H1 (cell line): ENCODE data around the gene CAPN13. TPM values are rescaled to one million over a fixed set of nuclear protein-coding genes. Genes with fewer than 3 reads are reported as not detected.

ENCODE experiments used
- CTCF ChIA-PET: fragments of 300-600 bp; sonication (Branson Sonifier 250); formaldehyde crosslinking; loops from one replicate; lab custom pipeline; 2021; ENCODE audit not compliant: partially characterized antibody; lab: Charles Lee
- POLR2A ChIA-PET: fragments of 300-600 bp; sonication (Branson Sonifier 250); formaldehyde crosslinking; loops from one replicate; lab custom pipeline; 2021; ENCODE audit warnings: inconsistent platforms; ENCODE audit not compliant: partially characterized antibody; lab: Charles Lee
- DNase-seq, 2 experiments: peaks; one replicate each; pipeline versions ENCODE4 v3.0.0 to v3.0.0-alpha.2; 2010 to 2022; ENCODE audit warnings: low spot score in 2 of 2, low read depth in 1 of 2, mixed read lengths in 1 of 2
- FAIRE-seq: peaks from 2 replicates; lab custom pipeline; 2011; peaks lifted over from hg19 to GRCh38; lab: Jason Lieb, UNC
- H2AFZ ChIP-seq: 2 replicates; pipeline ENCODE4 v1.8.1; 2012; ENCODE audit warnings: low read length, inconsistent platforms
- H2AK5ac ChIP-seq: 2 replicates; pipeline ENCODE4 v1.6.1; 2013; ENCODE audit warnings: low read depth, low read length
- H2BK120ac ChIP-seq: replicated peaks from 2 replicates; pipeline ENCODE3; 2013; ENCODE audit warnings: low read depth, low read length, inconsistent platforms
- H2BK12ac ChIP-seq: 2 replicates; pipeline ENCODE4 v1.6.1; 2013; ENCODE audit warnings: low read depth, low read length
- H2BK15ac ChIP-seq: 2 replicates; pipeline ENCODE4 v1.6.1; 2013; ENCODE audit warnings: low read length
- H2BK20ac ChIP-seq: 2 replicates; pipeline ENCODE4 v1.6.1; 2013; ENCODE audit warnings: low read length
- H2BK5ac ChIP-seq: 2 replicates; pipeline ENCODE4 v1.6.1; 2013; ENCODE audit warnings: low read depth, low read length
- H3K14ac ChIP-seq: 2 replicates; pipeline ENCODE4 v1.6.1; 2013; ENCODE audit warnings: inconsistent platforms; ENCODE audit not compliant: insufficient read length
- H3K18ac ChIP-seq: 2 replicates; pipeline ENCODE4 v1.6.1; 2013; ENCODE audit warnings: low read length; ENCODE audit errors: extremely low read depth
- H3K23ac ChIP-seq: 2 replicates; pipeline ENCODE4 v1.6.1; 2013; ENCODE audit warnings: inconsistent platforms; ENCODE audit not compliant: insufficient read length
- H3K23me2 ChIP-seq: 2 replicates; pipeline ENCODE4 v1.6.1; 2013; ENCODE audit warnings: low read depth, low read length
- H3K27ac ChIP-seq: 2 replicates; pipeline ENCODE4 v1.6.1; 2011; ENCODE audit warnings: low read depth, low read length, inconsistent platforms
- H3K27me3 ChIP-seq, 4 experiments: replicated peaks in 1 of 4; 1 replicate in 1 of 4; 2 replicates in 3 of 4; pipeline versions ENCODE4 v1.6.1 to v1.8.1; 2011 to 2013; ENCODE audit warnings: low read length in 3 of 4, mild to moderate bottlenecking in 3 of 4, inconsistent platforms in 2 of 4, mixed read lengths in 2 of 4, moderate library complexity in 1 of 4; ENCODE audit not compliant: control insufficient read depth in 3 of 4, insufficient read depth in 3 of 4; ENCODE audit errors: extremely low read depth in 1 of 4
- H3K36me3 ChIP-seq, 4 experiments: 2 replicates each; pipeline versions ENCODE4 v1.6.1 to v1.8.1; 2011 to 2013; ENCODE audit warnings: mild to moderate bottlenecking in 4 of 4, low read length in 3 of 4, moderate library complexity in 2 of 4, control low read depth in 1 of 4, inconsistent platforms in 1 of 4; ENCODE audit not compliant: insufficient read depth in 4 of 4, control insufficient read depth in 2 of 4
- H3K4ac ChIP-seq: replicated peaks from 2 replicates; pipeline ENCODE3; 2013; ENCODE audit warnings: low read length, low read depth, mixed read lengths, inconsistent platforms; ENCODE audit not compliant: insufficient read length
- H3K4me1 ChIP-seq, 4 experiments: replicated peaks in 1 of 4; 1 replicate in 1 of 4; 2 replicates in 3 of 4; pipeline versions ENCODE4 v1.6.1 to v1.8.1; 2011 to 2013; ENCODE audit warnings: low read length in 3 of 4, inconsistent platforms in 2 of 4, mixed read lengths in 1 of 4; ENCODE audit not compliant: insufficient read depth in 4 of 4, control insufficient read depth in 3 of 4
- H3K4me2 ChIP-seq, 2 experiments: 2 replicates each; pipeline versions ENCODE4 v1.6.1 to v1.8.1; 2011 to 2013; ENCODE audit warnings: low read depth in 2 of 2, low read length in 2 of 2, control low read depth in 1 of 2, inconsistent platforms in 1 of 2, mild to moderate bottlenecking in 1 of 2; ENCODE audit not compliant: insufficient read depth in 1 of 2
- H3K4me3 ChIP-seq, 4 experiments: fragments of 200-600, 300-600 bp in 1 of 4; sonication (generic), shearing (Covaris generic), sonication (Bioruptor Twin) in 1 of 4; 2 replicates each; pipeline versions ENCODE4 v1.5.1 to v1.8.1; 2011 to 2016; ENCODE audit warnings: low read length in 4 of 4, low read depth in 3 of 4, control low read depth in 2 of 4, inconsistent platforms in 2 of 4, mild to moderate bottlenecking in 2 of 4, mixed read lengths in 1 of 4, moderate library complexity in 1 of 4; ENCODE audit not compliant: insufficient read depth in 2 of 4; ENCODE audit errors: extremely low read depth in 1 of 4
- H3K56ac ChIP-seq: replicated peaks from 2 replicates; pipeline ENCODE3; 2013; ENCODE audit warnings: low read depth, mild to moderate bottlenecking, mixed read lengths, low read length, inconsistent platforms; ENCODE audit not compliant: insufficient read length
- H3K79me1 ChIP-seq: 2 replicates; pipeline ENCODE4 v1.6.1; 2013; ENCODE audit warnings: low read depth, low read length, control low read depth
- H3K79me2 ChIP-seq, 2 experiments: 2 replicates each; pipeline versions ENCODE4 v1.6.1 to v1.8.1; 2012 to 2013; ENCODE audit warnings: low read length in 2 of 2, mild to moderate bottlenecking in 2 of 2, inconsistent platforms in 1 of 2; ENCODE audit not compliant: insufficient read depth in 2 of 2, control insufficient read depth in 1 of 2
- H3K9ac ChIP-seq, 4 experiments: replicated peaks in 1 of 4; 1 replicate in 1 of 4; 2 replicates in 3 of 4; pipeline versions ENCODE4 v1.6.1 to v1.8.1; 2011 to 2013; ENCODE audit warnings: low read depth in 3 of 4, low read length in 3 of 4, control low read depth in 2 of 4, mild to moderate bottlenecking in 2 of 4, moderate library complexity in 2 of 4, inconsistent platforms in 1 of 4; ENCODE audit errors: extremely low read depth in 1 of 4
- H3K9me3 ChIP-seq, 2 experiments: 2 replicates each; pipeline versions ENCODE4 v1.6.1 to v1.8.1; 2012 to 2013; ENCODE audit warnings: mild to moderate bottlenecking in 2 of 2, moderate library complexity in 2 of 2, control low read depth in 1 of 2, inconsistent platforms in 1 of 2, low read depth in 1 of 2, low read length in 1 of 2, mixed read lengths in 1 of 2; ENCODE audit not compliant: insufficient read depth in 2 of 2
- H4K20me1 ChIP-seq, 2 experiments: replicated peaks in 1 of 2; 2 replicates each; pipeline versions ENCODE3 to v1.8.1; 2011 to 2013; ENCODE audit warnings: inconsistent platforms in 2 of 2, low read length in 2 of 2, mild to moderate bottlenecking in 1 of 2; ENCODE audit not compliant: insufficient read depth in 2 of 2, control insufficient read depth in 1 of 2
- H4K5ac ChIP-seq: 2 replicates; pipeline ENCODE4 v1.6.1; 2013; ENCODE audit warnings: low read length, low read depth, mixed read lengths, inconsistent platforms; ENCODE audit not compliant: insufficient read length
- H4K8ac ChIP-seq: 2 replicates; pipeline ENCODE4 v1.8.0; 2013; ENCODE audit warnings: mild to moderate bottlenecking, moderate library complexity, low read length, inconsistent platforms; ENCODE audit not compliant: insufficient read depth; ENCODE audit errors: extremely low read depth
- H4K91ac ChIP-seq: replicated peaks from 2 replicates; pipeline ENCODE3; 2013; ENCODE audit warnings: low read length, mixed read lengths, inconsistent platforms; ENCODE audit not compliant: insufficient read length
- BCL11A ChIP-seq, 2 experiments: IDR thresholded peaks; one replicate each; pipeline ENCODE4 v1.6.1; 2011; ENCODE audit warnings: low read depth in 2 of 2, low read length in 2 of 2, mild to moderate bottlenecking in 2 of 2
- BRCA1 ChIP-seq: IDR thresholded peaks from 2 replicates; pipeline ENCODE4 v1.6.1; 2012; ENCODE audit warnings: low read depth, low read length, improper control_type of control experiment
- CBX8 ChIP-seq: fragments of 300-800, 300-1000 bp; sonication (generic); IDR thresholded peaks from 2 replicates; pipeline ENCODE4 v1.7.1; 2016; ENCODE audit warnings: low read depth, low read length, borderline replicate concordance
- CREB1 ChIP-seq: IDR thresholded peaks from 2 replicates; pipeline ENCODE4 v1.6.1; 2012; ENCODE audit warnings: inconsistent platforms
- CTBP2 ChIP-seq: IDR thresholded peaks from 2 replicates; pipeline ENCODE4 v1.7.0; 2011; ENCODE audit warnings: borderline replicate concordance, mild to moderate bottlenecking, moderate library complexity, mixed read lengths, low read length; ENCODE audit not compliant: insufficient read depth, insufficient read length
- MAFK ChIP-seq: IDR thresholded peaks from 2 replicates; pipeline ENCODE4 v1.6.1; 2012; ENCODE audit warnings: low read depth, mild to moderate bottlenecking, improper control_type of control experiment, low read length
- NANOG ChIP-seq: IDR thresholded peaks from 2 replicates; pipeline ENCODE4 v1.6.1; 2011; ENCODE audit warnings: low read length, low read depth, mild to moderate bottlenecking, inconsistent platforms; ENCODE audit not compliant: insufficient read depth, poor library complexity, severe bottlenecking
- POLR2A ChIP-seq, 2 experiments: IDR thresholded peaks; 1 replicate in 1 of 2; 2 replicates in 1 of 2; pipeline ENCODE4 v1.6.1; 2011; ENCODE audit warnings: low read depth in 2 of 2, low read length in 2 of 2, mild to moderate bottlenecking in 2 of 2; ENCODE audit errors: control extremely low read depth in 1 of 2
- RXRA ChIP-seq: IDR thresholded peaks from 2 replicates; pipeline ENCODE4 v1.6.1; 2011; ENCODE audit warnings: low read depth, mild to moderate bottlenecking, low read length, moderate library complexity; ENCODE audit not compliant: insufficient read depth
- SP2 ChIP-seq: IDR thresholded peaks from 2 replicates; pipeline ENCODE4 v1.6.1; 2012; ENCODE audit warnings: mild to moderate bottlenecking, low read length, inconsistent platforms
- SRF ChIP-seq: IDR thresholded peaks from 2 replicates; pipeline ENCODE4 v1.6.1; 2011; ENCODE audit warnings: mild to moderate bottlenecking, low read depth, low read length, moderate library complexity
- TAF1 ChIP-seq: IDR thresholded peaks from 2 replicates; pipeline ENCODE4 v1.6.1; 2011; ENCODE audit warnings: mild to moderate bottlenecking, low read depth, low read length
- TCF12 ChIP-seq: IDR thresholded peaks from 2 replicates; pipeline ENCODE4 v1.6.1; 2011; ENCODE audit warnings: low read depth, mild to moderate bottlenecking, low read length
- YY1 ChIP-seq: IDR thresholded peaks from 2 replicates; pipeline ENCODE4 v1.6.1; 2011; ENCODE audit warnings: low read depth, mild to moderate bottlenecking, low read length
- ZNF274 ChIP-seq: IDR thresholded peaks from 2 replicates; pipeline ENCODE4 v1.7.0; 2012; ENCODE audit warnings: low read length, borderline replicate concordance; ENCODE audit errors: extremely low read depth
- WGBS, 2 experiments: shearing (Covaris generic) in 1 of 2; methylation state at CpG; one replicate each; pipeline versions ENCODE4 v1.1.6 to v1.1.7; 2013 to 2015; ENCODE audit warnings: low lambda C conversion rate in 2 of 2, mixed read lengths in 2 of 2, inconsistent platforms in 1 of 2, low coverage in 1 of 2, missing lambda C conversion rate in 1 of 2; ENCODE audit not compliant: insufficient replicate concordance in 2 of 2, insufficient coverage in 1 of 2, insufficient read length in 1 of 2; ENCODE audit errors: extremely low coverage in 1 of 2, missing lambda C conversion rate in 1 of 2; 5-methylcytosine and 5-hydroxymethylcytosine counted together
- polyA plus RNA-seq, 7 experiments: library from polyadenylated mRNA; depleted of rRNA in 3 of 7; stranded (reverse) in 5 of 7; unstranded in 2 of 7; fragments of >200 nt in 5 of 7; fragments of 200-250 nt in 2 of 7; gene quantifications; 1 replicate in 5 of 7; 2 replicates in 1 of 7; 4 replicates in 1 of 7; pipeline versions ENCODE4 v1.2.1 to v1.2.3, GENCODE V29; 2011 to 2013; ENCODE audit warnings: missing spikeins in 2 of 7, mixed read lengths in 2 of 7
- total RNA-seq: library from RNA; stranded (reverse); fragmentation: NEBNext Ultra II Directional; extraction: Animal tissue kit (Norgen Biotek cat#: 25700); gene quantifications from 2 replicates; pipeline ENCODE4 v1.2.1, GENCODE V29; 2021
- TF ChIP-seq, protein P1 (sequence below): IDR thresholded peaks from 2 replicates; pipeline ENCODE4 v1.6.1; 2012; ENCODE audit warnings: inconsistent platforms

The CAPN13 gene
- total and polyA plus RNA-seq, 2 of the 8 experiments (the other 6 are each of a cell fraction or from before 2014, with no cell fraction given), result 2.4 TPM

DNA sequence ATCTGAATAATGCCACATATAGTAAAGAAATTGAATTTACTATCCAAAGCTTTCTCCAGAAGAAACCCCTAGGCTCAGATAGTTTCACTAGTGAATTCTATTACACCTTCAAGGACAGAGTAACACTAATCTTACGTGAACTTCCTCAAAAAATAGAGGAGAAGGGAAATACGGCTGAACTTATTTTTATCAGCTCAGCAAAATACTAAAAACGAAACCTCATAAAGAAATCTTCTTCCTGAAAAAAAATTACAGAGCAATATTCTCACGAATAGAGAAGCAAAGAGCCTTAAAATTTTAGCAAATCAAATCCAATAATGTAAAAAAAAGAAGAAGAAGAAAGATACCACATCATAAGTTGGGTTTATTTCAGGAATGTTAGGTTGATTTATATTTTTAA, 14.7 kb downstream of the CAPN13 start:
- H4K5ac ChIP-seq, result no peak overlapping the region
- H3K9ac ChIP-seq, result no peak overlapping the region
- H4K91ac ChIP-seq, result no peak overlapping the region
- no peak overlapping the region for H2BK15ac ChIP-seq
- H2BK12ac ChIP-seq, result no peak overlapping the region
- H3K27ac ChIP-seq, result no peak overlapping the region
- H2AFZ ChIP-seq, result no peak overlapping the region
- no peak overlapping the region for H2BK20ac ChIP-seq
- no peaks in the 10 kb centered on the region for H3K9me3 ChIP-seq
- no peak overlapping the region for H3K4ac ChIP-seq
- H3K27me3 ChIP-seq, result no peaks in the 10 kb centered on the region
- H3K18ac ChIP-seq, result no peak overlapping the region
- H3K36me3 ChIP-seq, result no peaks in the 10 kb centered on the region
- DNase-seq (no peak), FAIRE-seq (no peak)
- no peaks in the 10 kb centered on the region for H3K23me2 ChIP-seq
- H3K23ac ChIP-seq, result no peak overlapping the region
- 88% methylated on average over 4 of the region's 4 CpGs; no CpG with 5 or more reads in 1 of the 2 experiments for WGBS, 2 experiments
- no peak overlapping the region for H3K4me2 ChIP-seq
- no peak overlapping the region for H3K4me3 ChIP-seq
- H3K79me1 ChIP-seq, result no peaks in the 10 kb centered on the region
- no peak overlapping the region for H4K8ac ChIP-seq
- peaks cover 0 to 7% (median 2%) of the 10 kb centered on the region in 4 experiments; a peak in 4 of 7 replicates for H3K4me1 ChIP-seq
- H2BK120ac ChIP-seq, result no peak overlapping the region
- POLR2A ChIA-PET, result no interaction called here
- no peaks in the 10 kb centered on the region for H4K20me1 ChIP-seq
- no peak overlapping the region for H3K56ac ChIP-seq
- H2AK5ac ChIP-seq, result no peak overlapping the region
- CTCF ChIA-PET, result interaction anchor here (1.0 kb wide), 1 partner anchor 10 kb away, joined by 3 read pairs; no protein-coding TSS in a partner anchor
- H2BK5ac ChIP-seq, result no peak overlapping the region
- no peak overlapping the region for H3K14ac ChIP-seq
- H3K79me2 ChIP-seq, result no peaks in the 10 kb centered on the region
- no peak for TF ChIP-seq POLR2A (IDR thresholded peaks at IDR 0.05; ENCODE audit: control extremely low read depth in 1 of 2, low read depth in 2 of 2, low read length in 2 of 2)
- TF ChIP-seq BRCA1, result no peak
- TF ChIP-seq, protein P1, sequence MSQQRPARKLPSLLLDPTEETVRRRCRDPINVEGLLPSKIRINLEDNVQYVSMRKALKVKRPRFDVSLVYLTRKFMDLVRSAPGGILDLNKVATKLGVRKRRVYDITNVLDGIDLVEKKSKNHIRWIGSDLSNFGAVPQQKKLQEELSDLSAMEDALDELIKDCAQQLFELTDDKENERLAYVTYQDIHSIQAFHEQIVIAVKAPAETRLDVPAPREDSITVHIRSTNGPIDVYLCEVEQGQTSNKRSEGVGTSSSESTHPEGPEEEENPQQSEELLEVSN, result no peak
- no peak for TF ChIP-seq NANOG
- TF ChIP-seq CBX8, result no peak
- TF ChIP-seq SP2, result no peak
- TF ChIP-seq CREB1, result no peak
- TF ChIP-seq SRF, result no peak
- TF ChIP-seq ZNF274, result no peak
- no peak for TF ChIP-seq CTBP2
- no peak for TF ChIP-seq TAF1
- TF ChIP-seq MAFK, result no peak
- no peak for TF ChIP-seq TCF12
- TF ChIP-seq BCL11A (IDR thresholded peaks at IDR 0.05; ENCODE audit: low read depth in 2 of 2, low read length in 2 of 2), result no peak
- TF ChIP-seq RXRA, result no peak
- TF ChIP-seq YY1, result no peak
